Measurements from ENCODE around the gene DIAPH2.

- no peak for TF ChIP-seq CTCF (IDR thresholded peaks at IDR 0.05)
- TF ChIP-seq POLR2A (IDR thresholded peaks at IDR 0.05), result no peak
These were observed 682.5 kb downstream of the DIAPH2 start for GRCh38 chrX:97367125-97367524.

All from esophagus squamous epithelium (tissue), 4 donors.